H1 (cell line): ENCODE measurements around the gene NFKB1.
"Not testable (repeated sequence)": the region's sequence is repeated elsewhere in the genome, so short reads cannot be mapped to it uniquely, and the experiment has no call there.

Experiments used
- CTCF ChIP-seq, 3 experiments: IDR thresholded peaks; 1 replicate in 2 of 3; 2 replicates in 1 of 3; pipeline versions ENCODE4 v1.5.1 to v1.6.1; 2011; ENCODE audit warnings: low read length in 3 of 3, mild to moderate bottlenecking in 3 of 3, inconsistent platforms in 2 of 3, low read depth in 1 of 3, moderate library complexity in 1 of 3; ENCODE audit not compliant: insufficient read depth in 1 of 3; ENCODE audit errors: control extremely low read depth in 1 of 3
- EGR1 ChIP-seq: IDR thresholded peaks from 2 replicates; pipeline ENCODE4 v1.6.1; 2011; ENCODE audit warnings: low read depth, low read length, borderline replicate concordance
- GABPA ChIP-seq: IDR thresholded peaks from 2 replicates; pipeline ENCODE4 v1.6.1; 2011; ENCODE audit warnings: mild to moderate bottlenecking, low read length, moderate library complexity, borderline replicate concordance; ENCODE audit not compliant: insufficient read depth
- POLR2A ChIP-seq, 2 experiments: IDR thresholded peaks; 1 replicate in 1 of 2; 2 replicates in 1 of 2; pipeline ENCODE4 v1.6.1; 2011; ENCODE audit warnings: low read depth in 2 of 2, low read length in 2 of 2, mild to moderate bottlenecking in 2 of 2; ENCODE audit errors: control extremely low read depth in 1 of 2
- POLR2AphosphoS5 ChIP-seq: IDR thresholded peaks from 2 replicates; pipeline ENCODE4 v1.6.1; 2011; ENCODE audit warnings: low read depth, low read length

- not testable (repeated sequence) for TF ChIP-seq EGR1; POLR2A (IDR thresholded peaks at IDR 0.05; ENCODE audit: control extremely low read depth in 1 of 2, low read depth in 2 of 2, low read length in 2 of 2); CTCF (IDR thresholded peaks at IDR 0.05; ENCODE audit: control extremely low read depth in 1 of 3, insufficient read depth in 1 of 3, low read depth in 1 of 3, low read length in 3 of 3); GABPA; POLR2AphosphoS5
Observed at GRCh38 chr4:102619776-102620631, 118.8 kb downstream of the NFKB1 start.
